Coronary artery (tissue), 2 donors: Measurements from ENCODE around the gene MTUS2.

Source experiments
- DNase-seq: peaks from one replicate; pipeline ENCODE4 v3.0.0-alpha.2; 2017; ENCODE audit warnings: low spot score
- H3K27ac ChIP-seq, 2 donors: fragments of 200-600 bp; sonication (generic); one replicate each; pipeline ENCODE4 v1.5.1; 2016 to 2019
- H3K4me3 ChIP-seq: fragments of 200-600 bp; sonication (generic); 2 replicates; pipeline ENCODE4 v1.5.1; 2016; ENCODE audit warnings: mild to moderate bottlenecking, moderate library complexity
- CTCF ChIP-seq: fragments of 200-600 bp; sonication (generic); IDR thresholded peaks from one replicate; pipeline ENCODE4 v1.5.1; 2019; ENCODE audit warnings: antibody characterized with exemption

Gene MTUS2

GRCh38 chr13:29545988-29546387 lies 725.8 kb downstream of the MTUS2 start:
- no peak for TF ChIP-seq CTCF
- DNase-seq: no peak
- no peak overlapping the region for H3K27ac ChIP-seq
- H3K4me3 ChIP-seq: no peak overlapping the region

- no peak overlapping the region for H3K27ac ChIP-seq
Observed at GRCh38 chr13:29546662-29547061, 726.5 kb downstream of the MTUS2 start.

GRCh38 chr13:29547153-29547552 lies 727.0 kb downstream of the MTUS2 start:
- Histone ChIP-seq H3K27ac (no peak overlapping the region), H3K4me3 (no peak overlapping the region)

More at GRCh38 chr13:29546662-29547061, 726.5 kb downstream of the MTUS2 start:
- no peak for TF ChIP-seq CTCF
- DNase-seq: no peak
- no peak overlapping the region for H3K4me3 ChIP-seq

GRCh38 chr13:29548722-29549121 lies 728.6 kb downstream of the MTUS2 start:
- Histone ChIP-seq H3K4me3 (no peak overlapping the region), H3K27ac (no peak overlapping the region)
- TF ChIP-seq CTCF: no peak
- DNase-seq: no peak

More at GRCh38 chr13:29547153-29547552, 727.0 kb downstream of the MTUS2 start:
- DNase-seq: no peak
- TF ChIP-seq CTCF: no peak

- TF ChIP-seq CTCF: no peak
- H3K4me3 ChIP-seq: no peak overlapping the region
- no peak for DNase-seq
- no peak overlapping the region for H3K27ac ChIP-seq
Observed at GRCh38 chr13:29550430-29550988, 730.4 kb downstream of the MTUS2 start.

GRCh38 chr13:29551214-29551613 lies 731.1 kb downstream of the MTUS2 start:
- no peak for TF ChIP-seq CTCF
- no peak for DNase-seq
- no peak overlapping the region for H3K27ac ChIP-seq
- H3K4me3 ChIP-seq: no peak overlapping the region
